Measurements from ENCODE around the gene RYR1. TPM values are rescaled to one million over a fixed set of nuclear protein-coding genes. Genes with fewer than 3 reads are reported as not detected.

The RYR1 gene
- total RNA-seq, 6 experiments from 2014 or later: 0.12 to 1.1 (median 0.49) TPM

GRCh38 chr19:38532939-38533338 lies 99.4 kb downstream of the RYR1 start:
- DNase-seq (no peak), ATAC-seq (no peak)
- H3K4me1 ChIP-seq: no peaks in the 10 kb centered on the region
- intact Hi-C loops (cut with DNase I): no loop called here
- no peaks in the 10 kb centered on the region for H3K27me3 ChIP-seq
- H3K9me3 ChIP-seq: no peaks in the 10 kb centered on the region
- H3K4me3 ChIP-seq: no peak overlapping the region
- no peak overlapping the region for H3K27ac ChIP-seq
- no peak for TF ChIP-seq CTCF (IDR thresholded peaks at IDR 0.05)
- 81% methylated on average over 3 of the region's 3 CpGs for WGBS (ENCODE audit: insufficient coverage, low coverage, low lambda C conversion rate, missing lambda C conversion rate)
- H3K36me3 ChIP-seq: no peaks in the 10 kb centered on the region

GRCh38 chr19:38534574-38534973 lies 101.1 kb downstream of the RYR1 start:
- no peaks in the 10 kb centered on the region for H3K4me1 ChIP-seq
- TF ChIP-seq CTCF (IDR thresholded peaks at IDR 0.05) (no peak), POLR2A (IDR thresholded peaks at IDR 0.05) (no peak)
- H3K27me3 ChIP-seq: no peaks in the 10 kb centered on the region
- intact Hi-C loops (cut with DNase I): no loop called here
- H3K27ac ChIP-seq: no peak overlapping the region
- no peaks in the 10 kb centered on the region for H3K36me3 ChIP-seq
- H3K4me3 ChIP-seq: no peak overlapping the region
- 60% methylated on average over 2 of the region's 8 CpGs for WGBS (ENCODE audit: insufficient coverage, low coverage, low lambda C conversion rate, missing lambda C conversion rate)
- no peaks in the 10 kb centered on the region for H3K9me3 ChIP-seq
- ATAC-seq: no peak
- DNase-seq: no peak

- Histone ChIP-seq H3K27me3 (no peaks in the 10 kb centered on the region), H3K36me3 (no peaks in the 10 kb centered on the region), H3K27ac (no peak overlapping the region), H3K9me3 (no peaks in the 10 kb centered on the region), H3K4me3 (no peak overlapping the region), H3K4me1 (no peaks in the 10 kb centered on the region)
- 39% methylated on average over 3 of the region's 3 CpGs for WGBS (ENCODE audit: insufficient coverage, low coverage, low lambda C conversion rate, missing lambda C conversion rate)
- DNase-seq: no peak
- no peak for TF ChIP-seq POLR2A (IDR thresholded peaks at IDR 0.05)
- no peak for TF ChIP-seq CTCF (IDR thresholded peaks at IDR 0.05)
- ATAC-seq: no peak
- intact Hi-C loops (cut with DNase I): no loop called here
Observed at GRCh38 chr19:38535212-38535611, 101.7 kb downstream of the RYR1 start.

- no peak overlapping the region for H3K4me3 ChIP-seq
- 90% methylated on average over 14 of the region's 23 CpGs for WGBS (ENCODE audit: insufficient coverage, low coverage, low lambda C conversion rate, missing lambda C conversion rate)
Observed at GRCh38 chr19:38537071-38537936, 103.8 kb downstream of the RYR1 start.

More at GRCh38 chr19:38537071-38537936, 103.8 kb downstream of the RYR1 start:
- Histone ChIP-seq H3K4me1 (no peaks in the 10 kb centered on the region), H3K36me3 (no peaks in the 10 kb centered on the region), H3K9me3 (no peaks in the 10 kb centered on the region), H3K27me3 (no peaks in the 10 kb centered on the region), H3K27ac (no peak overlapping the region)
- DNase-seq: no peak
- TF ChIP-seq CTCF (IDR thresholded peaks at IDR 0.05): no peak
- no peak for TF ChIP-seq POLR2A (IDR thresholded peaks at IDR 0.05)
- ATAC-seq: peak in 1 of 4 donors; percentile 33
- intact Hi-C loops (cut with DNase I): no loop called here

Measured in right lobe of liver (tissue), 6 donors.